Rectal smooth muscle tissue (tissue), 1 donor: ENCODE results near the gene ZMYM2.

ENCODE experiments used
- H3K27ac ChIP-seq: one replicate; pipeline ENCODE4 v1.7.0; 2013; ENCODE audit warnings: low read depth, low read length, inconsistent platforms
- H3K27me3 ChIP-seq: one replicate; pipeline ENCODE4 v1.7.0; 2013; ENCODE audit warnings: low read length; ENCODE audit not compliant: control insufficient read depth, insufficient read depth
- H3K36me3 ChIP-seq: one replicate; pipeline ENCODE4 v1.7.0; 2013; ENCODE audit warnings: low read length; ENCODE audit not compliant: control insufficient read depth, insufficient read depth
- H3K4me1 ChIP-seq: one replicate; pipeline ENCODE4 v1.7.0; 2013; ENCODE audit warnings: low read length; ENCODE audit not compliant: control insufficient read depth, insufficient read depth
- H3K4me3 ChIP-seq: one replicate; pipeline ENCODE4 v1.7.0; 2013; ENCODE audit warnings: low read length
- H3K9ac ChIP-seq: one replicate; pipeline ENCODE4 v1.7.0; 2013; ENCODE audit warnings: low read length

The ZMYM2 gene

GRCh38 chr13:20057214-20057613, 98.7 kb downstream of the ZMYM2 start:
- Histone ChIP-seq H3K9ac (no peak overlapping the region), H3K4me3 (no peak overlapping the region), H3K4me1 (no peaks in the 10 kb centered on the region), H3K36me3 (peaks cover 13% of the 10 kb centered on the region), H3K27ac (no peak overlapping the region), H3K27me3 (no peaks in the 10 kb centered on the region)

DNA sequence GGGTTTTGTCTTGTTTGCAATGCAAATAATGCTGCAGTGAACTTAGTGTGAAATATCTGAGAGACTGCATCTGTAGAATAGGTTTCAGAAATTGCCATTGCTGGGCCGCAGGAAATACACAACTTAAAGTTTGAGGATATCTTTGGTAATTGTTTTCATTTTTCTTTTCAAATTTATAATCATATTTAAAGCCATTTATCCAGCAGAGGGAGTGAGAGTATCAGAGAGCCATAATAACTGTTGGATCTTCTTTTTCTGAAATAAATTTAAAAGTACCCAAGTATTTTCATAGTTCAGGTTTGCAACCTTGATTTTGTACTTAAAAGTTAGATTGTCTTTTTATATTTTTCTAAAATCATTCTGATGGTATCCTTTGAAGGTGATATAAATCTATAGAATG, 99.4 kb downstream of the ZMYM2 start:
- Histone ChIP-seq H3K4me3 (no peak overlapping the region), H3K27ac (no peak overlapping the region), H3K4me1 (no peaks in the 10 kb centered on the region), H3K9ac (no peak overlapping the region), H3K36me3 (peaks cover 13% of the 10 kb centered on the region), H3K27me3 (no peaks in the 10 kb centered on the region)

DNA sequence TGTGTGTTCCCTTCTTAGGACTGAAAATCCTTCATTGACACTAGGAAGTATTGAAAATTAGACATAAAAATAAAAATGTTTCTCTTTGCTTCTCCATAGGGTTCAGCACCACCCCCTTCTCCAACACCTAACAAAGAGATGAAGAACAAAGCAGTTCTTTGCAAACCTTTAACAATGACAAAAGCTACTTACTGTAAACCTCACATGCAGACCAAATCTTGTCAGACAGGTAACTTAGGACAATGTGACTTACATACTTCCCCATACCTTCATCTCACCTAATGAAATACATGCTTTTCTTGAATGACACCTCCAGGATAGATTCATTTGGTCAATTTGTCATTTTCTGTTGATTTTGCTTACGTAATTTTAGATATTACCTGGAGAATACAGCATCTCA, 99.9 kb downstream of the ZMYM2 start:
- Histone ChIP-seq H3K4me1 (no peaks in the 10 kb centered on the region), H3K27me3 (no peaks in the 10 kb centered on the region), H3K27ac (no peak overlapping the region), H3K9ac (no peak overlapping the region), H3K4me3 (no peak overlapping the region), H3K36me3 (peaks cover 13% of the 10 kb centered on the region)

- H3K9ac ChIP-seq: no peak overlapping the region
- no peaks in the 10 kb centered on the region for H3K4me1 ChIP-seq
- no peaks in the 10 kb centered on the region for H3K27me3 ChIP-seq
- no peak overlapping the region for H3K4me3 ChIP-seq
- H3K27ac ChIP-seq: no peak overlapping the region
- H3K36me3 ChIP-seq: peaks cover 30% of the 10 kb centered on the region
Observed at GRCh38 chr13:20064128-20064527, 105.6 kb downstream of the ZMYM2 start.

DNA sequence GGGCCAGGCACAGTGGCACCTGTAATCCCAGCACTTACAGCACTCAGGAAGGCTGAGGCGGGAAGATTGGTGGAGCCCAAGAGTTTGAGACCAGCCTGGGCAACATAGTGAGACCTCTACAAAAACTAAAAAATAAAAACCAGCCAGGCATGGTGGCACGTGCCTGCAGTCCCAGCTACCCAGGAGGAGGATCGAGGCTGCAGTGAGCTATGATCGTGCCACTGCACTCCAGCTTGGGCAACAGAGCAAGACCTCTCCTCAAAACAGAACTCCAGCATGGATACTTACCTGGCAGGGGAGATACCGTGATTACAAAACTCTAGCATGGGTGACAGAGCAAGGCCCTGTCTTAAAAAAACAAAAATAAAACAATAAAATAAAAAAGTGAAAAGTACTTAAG, 107.0 kb downstream of the ZMYM2 start:
- Histone ChIP-seq H3K4me3 (no peak overlapping the region), H3K27ac (no peak overlapping the region), H3K9ac (no peak overlapping the region), H3K27me3 (no peaks in the 10 kb centered on the region), H3K4me1 (no peaks in the 10 kb centered on the region), H3K36me3 (peaks cover 22% of the 10 kb centered on the region)

DNA sequence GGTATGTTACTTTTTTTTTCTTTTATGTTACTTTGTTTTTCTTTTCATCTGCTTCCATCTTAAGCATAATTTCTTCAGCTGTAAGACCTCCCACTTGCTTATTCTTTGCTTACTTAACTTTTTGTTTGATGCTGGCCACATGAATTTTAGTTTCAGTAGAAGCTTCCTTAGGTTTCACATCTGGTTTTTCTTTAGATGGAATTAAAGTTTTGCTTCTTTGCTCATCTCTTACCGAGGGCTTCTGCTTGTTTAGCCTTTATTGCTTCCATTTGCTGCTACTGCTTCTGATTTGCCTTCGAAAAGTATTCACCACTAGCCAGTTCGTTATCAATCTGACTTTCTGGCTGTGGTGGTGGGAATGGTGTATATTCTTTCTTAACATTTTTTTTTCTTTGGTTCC, 111.4 kb downstream of the ZMYM2 start:
- Histone ChIP-seq H3K27me3 (no peaks in the 10 kb centered on the region), H3K9ac (no peak overlapping the region), H3K4me1 (no peaks in the 10 kb centered on the region), H3K36me3 (peaks cover 18% of the 10 kb centered on the region), H3K27ac (no peak overlapping the region), H3K4me3 (no peak overlapping the region)

DNA sequence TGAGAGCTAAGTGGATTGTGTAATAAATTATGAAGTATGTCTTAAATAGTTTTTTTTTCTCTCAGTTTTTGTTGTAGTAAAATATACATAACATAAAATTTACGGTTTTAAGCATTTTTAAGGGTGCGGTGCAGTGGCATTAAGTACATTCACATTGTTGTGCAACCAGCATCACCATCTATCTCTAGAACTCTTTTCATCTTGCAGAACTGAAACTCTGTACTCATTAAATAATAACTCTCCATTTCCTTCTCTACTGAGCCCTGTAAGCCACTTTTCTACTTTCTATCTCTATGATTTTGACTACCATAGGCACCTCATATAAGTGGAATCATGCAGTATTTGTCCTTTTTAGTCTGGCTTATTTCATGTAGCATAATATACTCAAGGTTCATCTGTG, 115.2 kb downstream of the ZMYM2 start:
- no peak overlapping the region for H3K4me3 ChIP-seq
- no peaks in the 10 kb centered on the region for H3K4me1 ChIP-seq
- H3K9ac ChIP-seq: no peak overlapping the region
- H3K36me3 ChIP-seq: peaks cover 7% of the 10 kb centered on the region
- H3K27me3 ChIP-seq: no peaks in the 10 kb centered on the region
- H3K27ac ChIP-seq: no peak overlapping the region

DNA sequence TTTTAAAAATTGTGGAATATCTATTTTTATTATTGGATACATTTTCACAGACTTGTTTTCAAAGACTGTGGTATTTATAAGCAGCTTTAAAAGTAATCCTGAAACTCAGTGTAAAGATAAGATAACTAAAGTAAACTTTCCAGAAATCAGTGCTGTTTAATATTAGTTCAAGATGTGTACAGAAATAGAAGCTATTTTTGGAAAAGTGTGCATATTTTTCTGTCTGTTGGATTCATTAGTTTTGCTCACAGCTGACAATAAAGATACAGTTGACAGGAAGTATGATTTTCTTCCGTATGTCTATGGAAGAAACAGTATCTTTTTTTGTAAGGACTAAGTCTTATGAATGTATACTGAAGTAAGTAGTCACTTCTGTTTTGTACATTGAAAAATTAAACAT, 116.4 kb downstream of the ZMYM2 start:
- H3K27ac ChIP-seq: no peak overlapping the region
- no peak overlapping the region for H3K4me3 ChIP-seq
- no peaks in the 10 kb centered on the region for H3K4me1 ChIP-seq
- H3K36me3 ChIP-seq: peaks cover 7% of the 10 kb centered on the region
- H3K9ac ChIP-seq: no peak overlapping the region
- no peaks in the 10 kb centered on the region for H3K27me3 ChIP-seq

- Histone ChIP-seq H3K9ac (no peak overlapping the region), H3K27me3 (no peaks in the 10 kb centered on the region), H3K27ac (no peak overlapping the region), H3K36me3 (peaks cover 3% of the 10 kb centered on the region), H3K4me3 (no peak overlapping the region), H3K4me1 (no peaks in the 10 kb centered on the region)
Observed at GRCh38 chr13:20077086-20077485, 118.6 kb downstream of the ZMYM2 start.

GRCh38 chr13:20080377-20081164, 122.0 kb downstream of the ZMYM2 start:
- no peaks in the 10 kb centered on the region for H3K4me1 ChIP-seq
- peaks cover 10% of the 10 kb centered on the region for H3K36me3 ChIP-seq
- H3K27ac ChIP-seq: no peak overlapping the region
- no peak overlapping the region for H3K4me3 ChIP-seq
- no peak overlapping the region for H3K9ac ChIP-seq
- no peaks in the 10 kb centered on the region for H3K27me3 ChIP-seq

- Histone ChIP-seq H3K9ac (no peak overlapping the region), H3K4me3 (no peak overlapping the region), H3K27ac (no peak overlapping the region), H3K27me3 (no peaks in the 10 kb centered on the region), H3K4me1 (no peaks in the 10 kb centered on the region), H3K36me3 (peaks cover 6% of the 10 kb centered on the region)
Observed at GRCh38 chr13:20090349-20090748, 131.8 kb downstream of the ZMYM2 start.

DNA sequence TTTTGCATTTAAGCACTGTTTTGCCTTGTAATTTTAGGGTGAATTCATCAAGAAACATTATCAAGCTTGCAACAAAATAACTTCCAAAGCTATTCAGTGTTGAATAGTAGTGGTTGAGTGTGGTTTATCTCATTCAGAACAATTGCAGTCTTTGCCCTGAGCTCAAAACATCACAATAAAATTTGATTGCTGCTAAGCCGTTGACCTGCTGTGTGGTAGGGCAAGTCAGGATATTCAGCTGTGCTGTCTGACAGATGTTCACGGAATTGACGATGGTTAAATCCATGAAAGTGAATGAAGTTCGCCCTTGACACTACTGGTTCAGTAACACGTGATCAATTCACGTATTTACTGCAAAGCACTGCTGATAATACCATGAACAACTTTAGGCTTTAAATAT, 135.4 kb downstream of the ZMYM2 start:
- no peaks in the 10 kb centered on the region for H3K4me1 ChIP-seq
- H3K4me3 ChIP-seq: no peak overlapping the region
- no peak overlapping the region for H3K9ac ChIP-seq
- no peaks in the 10 kb centered on the region for H3K27me3 ChIP-seq
- no peak overlapping the region for H3K27ac ChIP-seq
- no peaks in the 10 kb centered on the region for H3K36me3 ChIP-seq

- H3K4me3 ChIP-seq: no peak overlapping the region
- no peak overlapping the region for H3K27ac ChIP-seq
- H3K36me3 ChIP-seq: no peaks in the 10 kb centered on the region
- no peaks in the 10 kb centered on the region for H3K4me1 ChIP-seq
- no peaks in the 10 kb centered on the region for H3K27me3 ChIP-seq
- no peak overlapping the region for H3K9ac ChIP-seq
Observed at GRCh38 chr13:20099319-20099718, 140.8 kb downstream of the ZMYM2 start.
